NCI-H2171 (cell line): ENCODE data around the gene CCNJL.

Experiments used
- DNase-seq: peaks from one replicate; lab custom pipeline; 2025; lab: John Stamatoyannopoulos, UW

The CCNJL gene

DNA sequence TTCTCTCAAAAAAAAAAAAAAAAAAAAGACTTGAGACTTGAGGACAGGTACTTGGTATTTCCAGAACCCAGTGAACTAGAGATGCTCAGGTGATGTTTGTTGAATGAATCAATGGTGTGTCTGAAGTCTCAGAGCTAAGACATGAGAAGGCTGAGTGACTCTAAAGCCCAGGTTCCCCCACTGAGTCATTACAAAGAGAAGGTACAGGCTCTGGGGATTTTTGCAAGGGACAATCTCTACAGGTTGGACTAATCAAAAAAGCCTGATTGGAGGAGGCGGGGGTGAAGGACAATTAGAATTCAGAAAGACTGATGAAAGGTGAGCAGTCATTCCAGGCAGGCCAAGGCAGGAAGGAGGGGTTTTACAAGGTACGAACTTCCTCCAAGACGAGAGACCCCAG is 91.3 kb downstream of the CCNJL start:
- no peak for DNase-seq

DNA sequence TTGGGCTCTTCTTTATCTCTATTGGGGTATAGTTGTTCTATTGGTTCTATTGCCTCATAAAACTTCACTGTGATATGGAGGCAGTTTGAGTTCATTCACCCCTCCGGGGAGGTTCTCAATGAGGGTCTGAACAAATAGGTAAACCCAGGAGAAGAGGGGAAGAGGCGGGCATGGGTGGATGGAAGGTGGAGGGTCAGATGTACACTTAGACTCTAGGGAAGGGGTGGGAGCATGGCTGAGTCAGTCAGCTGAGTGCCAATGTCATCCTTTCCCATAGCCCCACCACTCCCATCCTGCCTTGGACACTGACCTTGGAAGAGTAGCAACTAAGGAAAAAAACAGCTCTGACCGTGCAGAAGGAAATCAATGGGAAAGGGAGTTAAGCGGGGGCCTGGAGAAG is 93.0 kb downstream of the CCNJL start:
- DNase-seq: no peak

DNA sequence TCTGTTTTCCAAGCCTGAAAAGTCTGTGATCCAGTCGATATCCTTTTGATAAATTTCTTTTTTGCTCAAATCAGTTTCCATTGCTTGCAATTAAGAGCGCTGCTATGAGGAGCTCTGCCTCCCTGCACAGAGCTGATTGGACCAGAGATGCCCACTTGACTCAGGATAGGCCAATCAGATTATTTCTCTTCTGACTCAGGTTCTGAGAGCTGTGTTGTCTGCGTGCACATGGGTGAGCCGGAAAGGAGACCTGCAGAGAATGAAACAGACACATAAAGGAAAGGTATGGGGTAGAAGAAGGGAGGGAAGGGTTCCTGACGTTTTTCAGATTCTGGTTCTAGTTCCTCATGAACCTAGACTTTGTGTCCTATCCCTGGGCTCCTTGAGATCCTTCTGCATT is 98.8 kb downstream of the CCNJL start:
- DNase-seq: no peak

DNA sequence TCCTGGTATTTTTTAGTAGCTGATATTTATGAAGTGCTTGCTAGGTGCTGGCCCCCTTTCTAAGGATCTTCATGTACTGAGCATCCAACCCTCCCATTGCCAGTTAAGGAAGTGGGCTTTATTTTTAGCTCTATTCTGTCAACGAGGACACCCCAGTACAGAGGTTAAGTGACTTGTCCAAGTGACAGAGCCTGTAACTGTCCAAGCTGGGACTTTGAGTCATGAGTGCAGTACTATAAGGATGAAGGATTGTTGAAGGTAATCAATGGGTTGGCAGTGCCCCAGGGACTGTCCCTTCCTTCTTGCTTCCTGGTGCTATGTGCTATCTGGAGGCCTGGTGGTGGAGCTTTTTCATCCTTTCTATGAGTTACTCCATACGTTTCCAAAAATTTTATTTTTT is 101.0 kb downstream of the CCNJL start:
- no peak for DNase-seq

DNA sequence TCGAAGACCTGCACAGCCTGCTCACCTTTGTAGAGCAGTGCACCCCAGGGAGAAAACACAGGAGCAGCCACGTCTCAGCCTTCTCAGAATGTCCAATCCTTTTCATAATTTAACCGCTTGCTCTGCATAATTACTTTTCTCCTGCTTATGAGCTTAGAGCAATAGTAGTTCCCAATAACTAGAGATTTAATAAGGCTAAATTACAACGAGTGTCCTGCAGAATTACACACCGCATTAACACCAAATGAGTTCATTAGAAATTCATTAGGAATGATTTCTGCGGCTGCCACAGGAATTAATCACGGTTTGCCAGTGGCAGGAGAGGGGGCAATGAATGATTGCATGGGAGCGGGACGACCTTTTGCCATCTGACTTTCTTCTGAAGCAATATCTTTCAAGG is 101.8 kb downstream of the CCNJL start:
- no peak for DNase-seq

DNA sequence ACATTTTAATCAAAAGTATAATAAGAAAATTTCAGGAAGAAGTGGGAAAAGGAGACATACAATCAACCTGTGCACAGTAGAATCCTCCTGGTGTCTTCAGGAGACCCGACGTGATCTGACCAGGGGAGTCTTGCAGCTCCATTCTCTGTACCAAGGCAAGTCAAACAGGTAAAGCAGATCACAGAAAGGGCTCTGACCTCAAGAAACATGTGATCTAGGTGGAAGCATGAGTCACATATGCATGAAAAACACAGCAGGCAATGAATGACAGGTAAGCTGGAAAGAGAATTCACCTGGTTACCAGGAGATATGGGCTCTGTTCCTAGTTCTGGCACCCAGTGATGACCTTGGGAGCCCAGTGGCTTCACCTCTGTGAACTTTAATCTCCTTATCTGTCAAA is 102.4 kb downstream of the CCNJL start:
- no peak for DNase-seq

DNA sequence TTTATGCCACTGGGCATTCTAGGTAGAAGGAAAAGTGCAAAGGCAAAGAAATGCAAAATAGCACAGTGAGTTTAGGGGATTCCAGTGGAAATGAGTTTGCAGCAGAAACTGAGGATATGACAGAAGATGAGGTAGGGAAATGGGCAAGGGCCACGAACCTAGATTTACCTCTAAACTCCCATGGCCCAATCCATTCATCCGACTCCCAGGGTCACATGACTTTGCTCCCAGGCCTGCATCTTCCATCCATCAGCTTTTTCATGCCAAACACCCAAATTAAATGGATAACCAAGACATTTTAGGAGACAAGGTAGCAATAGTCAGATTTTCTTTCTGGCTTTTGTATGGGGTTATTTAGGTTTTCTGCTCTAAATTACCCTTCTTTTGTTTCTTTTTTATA is 105.3 kb downstream of the CCNJL start:
- DNase-seq: no peak
